Neural cell (in vitro differentiated cells): ENCODE results near the gene PEAK1. TPM values are rescaled to one million over a fixed set of nuclear protein-coding genes. Genes with fewer than 3 reads are reported as not detected.

ENCODE experiments used
- H2AFZ ChIP-seq: fragments of 200-600, 300-800 bp; sonication (generic), shearing (Covaris generic); 2 replicates; pipeline ENCODE4 v1.6.0; 2014; ENCODE audit warnings: low read depth, mild to moderate bottlenecking, antibody characterized with exemption, low read length, moderate library complexity
- H3F3A ChIP-seq: fragments of 200-600 bp; shearing (Covaris generic); 2 replicates; pipeline ENCODE4 v1.6.1; 2016; ENCODE audit warnings: mild to moderate bottlenecking, moderate library complexity, mixed read lengths, antibody characterized with exemption, low read length; ENCODE audit not compliant: insufficient read depth, poor library complexity, severe bottlenecking
- H3K27ac ChIP-seq: fragments of 200-600, 300-800 bp; sonication (generic), shearing (Covaris generic); 2 replicates; pipeline ENCODE4 v1.5.1; 2014; ENCODE audit warnings: mild to moderate bottlenecking, low read length, moderate library complexity
- H3K27me3 ChIP-seq: fragments of 300-800, 200-600 bp; sonication (generic), shearing (Covaris generic); 2 replicates; pipeline ENCODE4 v1.6.0; 2014; ENCODE audit warnings: mild to moderate bottlenecking, low read depth, low read length, moderate library complexity; ENCODE audit not compliant: insufficient read depth
- H3K36me3 ChIP-seq: fragments of 300-800, 200-600 bp; sonication (generic), shearing (Covaris generic); 2 replicates; pipeline ENCODE4 v1.5.1; 2014; ENCODE audit warnings: mild to moderate bottlenecking, antibody characterized with exemption, low read length, moderate library complexity; ENCODE audit not compliant: insufficient read depth
- H3K4me2 ChIP-seq: fragments of 300-800, 200-600 bp; sonication (generic), shearing (Covaris generic); 2 replicates; pipeline ENCODE4 v1.6.0; 2014; ENCODE audit warnings: mild to moderate bottlenecking, low read length
- H3K4me3 ChIP-seq: fragments of 300-800, 200-600 bp; sonication (generic), shearing (Covaris generic); 2 replicates; pipeline ENCODE4 v1.5.1; 2014; ENCODE audit warnings: mild to moderate bottlenecking, low read length, moderate library complexity
- H3K79me2 ChIP-seq: fragments of 200-600 bp; shearing (Covaris generic); replicated peaks from 2 replicates; pipeline ENCODE4 v1.6.0; 2014; ENCODE audit warnings: mild to moderate bottlenecking, low read length, moderate library complexity; ENCODE audit not compliant: insufficient read depth
- H3K9ac ChIP-seq: fragments of 300-800, 200-600 bp; sonication (generic), shearing (Covaris generic); 2 replicates; pipeline ENCODE4 v1.6.1; 2016; ENCODE audit warnings: mild to moderate bottlenecking, low read length, mixed read lengths
- H3K9me2 ChIP-seq: fragments of 200-600 bp; shearing (Covaris generic); 2 replicates; pipeline ENCODE4 v1.6.1; 2016; ENCODE audit warnings: mild to moderate bottlenecking, low read length, mixed read lengths; ENCODE audit not compliant: insufficient read depth
- H3K9me3 ChIP-seq: fragments of 200-600, 300-800 bp; sonication (generic), shearing (Covaris generic); 2 replicates; pipeline ENCODE4 v1.6.1; 2016; ENCODE audit warnings: mild to moderate bottlenecking, mixed run types, low read length, moderate library complexity, mixed read lengths
- H4K20me1 ChIP-seq: fragments of 200-600 bp; shearing (Covaris generic); 2 replicates; pipeline ENCODE4 v1.6.1; 2016; ENCODE audit warnings: mild to moderate bottlenecking, mixed run types; ENCODE audit not compliant: insufficient read depth
- CTCF ChIP-seq: fragments of 450-650 bp; IDR thresholded peaks from 2 replicates; pipeline ENCODE4 v1.5.1; 2014; ENCODE audit warnings: antibody characterized with exemption, mild to moderate bottlenecking, moderate library complexity; ENCODE audit not compliant: poor library complexity, severe bottlenecking
- EP300 ChIP-seq: fragments of 450-650 bp; conservative IDR thresholded peaks from 2 replicates; pipeline ENCODE4 v1.6.1; 2014; ENCODE audit warnings: antibody characterized with exemption, mild to moderate bottlenecking, moderate library complexity; ENCODE audit not compliant: poor library complexity, severe bottlenecking
- EZH2 ChIP-seq: fragments of 200-600, 300-800 bp; shearing (Covaris generic), sonication (generic); IDR thresholded peaks from 2 replicates; pipeline ENCODE4 v1.6.1; 2014; ENCODE audit warnings: antibody characterized with exemption, low read length, borderline replicate concordance, mild to moderate bottlenecking; ENCODE audit not compliant: insufficient read depth, poor library complexity, severe bottlenecking
- MXI1 ChIP-seq: fragments of 450-650 bp; conservative IDR thresholded peaks from 2 replicates; pipeline ENCODE4 v1.6.1; 2014; ENCODE audit warnings: antibody characterized with exemption, mild to moderate bottlenecking; ENCODE audit not compliant: poor library complexity, severe bottlenecking
- POLR2AphosphoS5 ChIP-seq: IDR thresholded peaks from 2 replicates; pipeline ENCODE4 v1.6.1; 2012
- RAD21 ChIP-seq: fragments of 450-650 bp; conservative IDR thresholded peaks from 2 replicates; pipeline ENCODE4 v1.6.1; 2014; ENCODE audit warnings: antibody characterized with exemption, mild to moderate bottlenecking, moderate library complexity
- REST ChIP-seq: IDR thresholded peaks from 2 replicates; pipeline ENCODE4 v1.6.1; 2012; ENCODE audit warnings: borderline replicate concordance
- SMC3 ChIP-seq: fragments of 450-650 bp; conservative IDR thresholded peaks from 2 replicates; pipeline ENCODE4 v1.6.1; 2014; ENCODE audit warnings: antibody characterized with exemption, mild to moderate bottlenecking, moderate library complexity; ENCODE audit not compliant: poor library complexity
- TAF1 ChIP-seq: IDR thresholded peaks from 2 replicates; pipeline ENCODE4 v1.6.1; 2012; ENCODE audit warnings: low read depth
- polyA plus RNA-seq: library from polyadenylated mRNA; depleted of rRNA; stranded (reverse); fragments of >200 nt; gene quantifications from 2 replicates; pipeline ENCODE4 v1.2.3, GENCODE V29; 2014

PEAK1 gene
- polyA plus RNA-seq, 1 donor from 2014 or later: 5.8 TPM

GRCh38 chr15:77069521-77070121, 350.3 kb downstream of the PEAK1 start:
- Histone ChIP-seq H3K27ac (peak overlapping the region; percentile 84), H3K9ac (peak overlapping the region; percentile 89), H3K9me2 (no peaks in the 10 kb centered on the region)

GRCh38 chr15:77068633-77069032, 351.3 kb downstream of the PEAK1 start:
- H3K9ac ChIP-seq: no peak overlapping the region
- H4K20me1 ChIP-seq: peaks cover 3% of the 10 kb centered on the region

More at GRCh38 chr15:77069521-77070121, 350.3 kb downstream of the PEAK1 start:
- Histone ChIP-seq H4K20me1 (peaks cover 3% of the 10 kb centered on the region), H3F3A (no peaks in the 10 kb centered on the region), H3K36me3 (no peaks in the 10 kb centered on the region), H2AFZ (no peak overlapping the region), H3K4me3 (peak overlapping the region; percentile 93), H3K27me3 (no peaks in the 10 kb centered on the region), H3K4me2 (peak overlapping the region; percentile 65), H3K9me3 (no peaks in the 10 kb centered on the region), H3K79me2 (peaks cover 57% of the 10 kb centered on the region)
- TF ChIP-seq EP300 (no peak), TAF1 (no peak), EZH2 (no peak), RAD21 (no peak), CTCF (no peak), REST (no peak), MXI1 (no peak), POLR2AphosphoS5 (no peak), SMC3 (no peak)

More at GRCh38 chr15:77068633-77069032, 351.3 kb downstream of the PEAK1 start:
- Histone ChIP-seq H3K27me3 (no peaks in the 10 kb centered on the region), H3K4me3 (peak overlapping the region; percentile 93), H3K79me2 (peaks cover 67% of the 10 kb centered on the region), H2AFZ (no peak overlapping the region), H3K36me3 (no peaks in the 10 kb centered on the region), H3K9me3 (no peaks in the 10 kb centered on the region), H3K4me2 (peak overlapping the region; percentile 65), H3K27ac (no peak overlapping the region), H3F3A (no peaks in the 10 kb centered on the region), H3K9me2 (no peaks in the 10 kb centered on the region)
- TF ChIP-seq EP300 (no peak), REST (no peak)
